HG03175 (cell line): ENCODE results near the gene RGS10.

Source experiments
- ATAC-seq: cut with Tn5 transposase; IDR thresholded peaks from one replicate; pipeline ENCODE4 v1.9.1; 2021; ENCODE audit warnings: mild to moderate bottlenecking, moderate library complexity; ENCODE audit not compliant: unreplicated experiment

The RGS10 gene

GRCh38 chr10:119453313-119453712 lies 89.2 kb downstream of the RGS10 start:
- ATAC-seq: no peak

GRCh38 chr10:119452396-119452795 lies 90.1 kb downstream of the RGS10 start:
- no peak for ATAC-seq

GRCh38 chr10:119451300-119451896 lies 91.1 kb downstream of the RGS10 start:
- no peak for ATAC-seq

DNA sequence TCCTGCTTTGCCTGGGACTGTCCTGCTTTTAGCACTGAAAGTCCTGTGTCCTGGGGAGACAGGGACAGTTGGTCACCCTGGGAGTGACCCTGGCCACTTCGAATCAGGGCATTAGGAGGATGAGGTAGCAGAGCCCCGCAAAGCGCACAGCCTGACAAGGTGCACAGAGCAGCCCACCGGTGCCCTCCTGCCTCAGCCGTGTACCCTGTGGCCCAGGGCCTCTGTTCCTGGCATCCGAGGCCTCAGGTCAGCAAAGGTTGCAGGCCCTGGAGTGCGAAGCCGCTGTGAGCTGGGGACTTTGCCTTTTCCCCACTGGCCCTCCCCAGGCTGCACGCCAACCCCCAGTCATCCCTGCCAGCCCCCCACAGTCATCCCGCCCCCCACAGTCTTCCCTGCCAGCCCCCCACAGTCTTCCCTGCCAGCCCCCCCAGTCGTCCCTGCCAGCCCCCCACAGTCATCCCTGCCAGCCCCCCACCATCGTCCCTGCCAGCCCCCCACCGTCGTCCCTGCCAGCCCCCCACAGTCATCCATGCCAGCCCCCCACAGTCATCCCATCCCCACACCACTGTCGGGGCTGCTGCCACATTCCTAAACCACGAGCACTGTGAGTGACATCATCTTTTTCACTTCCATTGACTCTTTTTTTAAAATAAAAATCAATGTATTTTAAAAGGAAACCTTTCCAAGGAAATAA lies 91.8 kb downstream of the RGS10 start:
- no peak for ATAC-seq
